Measurements from ENCODE around the gene PRDM16.

The PRDM16 gene

GRCh38 chr1:3450202-3450863 is 381.3 kb downstream of the PRDM16 start:
- no peak for DNase-seq

GRCh38 chr1:3450983-3451382 is 382.0 kb downstream of the PRDM16 start:
- no peak for DNase-seq

DNA sequence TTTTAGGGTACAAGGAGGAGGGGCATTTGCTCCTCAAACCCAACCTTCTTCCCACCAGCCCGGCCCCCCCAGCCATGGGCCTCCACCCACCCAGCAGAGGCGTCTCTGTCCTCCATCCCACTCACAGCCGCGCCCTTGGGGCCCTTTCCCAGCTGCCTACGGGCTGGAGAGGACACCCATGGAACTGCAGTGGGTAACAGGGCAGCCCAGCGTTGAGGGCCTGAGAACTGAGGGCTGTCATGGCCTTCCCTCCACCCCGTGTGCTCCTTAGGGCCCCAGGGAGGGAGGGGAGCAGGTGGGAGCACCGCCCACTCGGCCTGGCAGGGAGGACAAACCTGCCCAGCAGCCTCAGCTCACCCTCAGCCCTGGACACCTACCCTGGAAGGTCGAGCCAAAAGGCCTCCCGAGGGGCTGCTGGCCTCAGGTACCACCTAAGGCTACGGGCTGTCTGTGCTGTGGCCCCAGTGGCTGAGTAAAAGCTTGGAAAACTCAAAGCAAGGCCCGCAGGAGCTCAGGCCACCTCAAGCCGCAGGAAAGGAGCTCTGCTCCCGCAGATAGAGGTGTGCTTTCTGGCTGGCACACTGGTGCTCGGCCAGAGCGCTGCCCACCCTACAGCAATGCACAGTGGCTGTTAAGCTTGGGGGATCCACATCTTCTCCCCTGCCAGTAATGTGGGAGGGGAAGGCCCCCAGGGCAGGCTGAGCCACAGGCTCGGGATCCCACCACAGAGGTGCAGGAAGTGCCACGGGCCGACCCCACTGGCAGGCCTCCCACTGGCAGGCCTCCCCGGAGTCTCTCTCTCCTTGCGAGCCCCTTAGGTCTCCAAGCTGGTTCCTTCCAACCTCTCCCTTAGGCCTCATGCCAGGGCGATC is 383.2 kb downstream of the PRDM16 start:
- no peak for DNase-seq

DNA sequence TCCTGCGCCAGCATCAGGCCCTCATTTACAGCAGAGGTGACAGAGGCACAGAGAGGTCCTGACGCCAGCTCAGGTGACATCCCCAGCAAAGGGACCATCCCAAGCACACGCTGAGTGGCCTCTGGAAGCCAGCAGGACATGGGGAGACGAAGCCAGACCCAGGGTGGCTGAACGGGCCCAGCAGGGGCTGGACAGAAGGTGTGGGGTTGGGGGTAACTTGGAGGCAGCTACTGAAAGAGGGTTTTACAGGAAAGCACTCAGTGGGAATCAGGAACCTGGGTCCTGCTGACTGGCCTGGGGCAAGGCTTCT is 383.8 kb downstream of the PRDM16 start:
- DNase-seq: no peak

GRCh38 chr1:3453203-3453761 is 384.3 kb downstream of the PRDM16 start:
- peak; percentile 72 for DNase-seq

- DNase-seq: peak; percentile 16
These were observed 385.1 kb downstream of the PRDM16 start, which contains the start of gene ARHGEF16 for GRCh38 chr1:3453891-3454810. TSS of gene ARHGEF16 (plus strand) at chr1:3454665. CDS start at chr1:3463085, 8,420 bp downstream.

GRCh38 chr1:3454811-3455618 is 386.0 kb downstream of the PRDM16 start:
- no peak for DNase-seq

- no peak for DNase-seq
These were observed 386.9 kb downstream of the PRDM16 start for GRCh38 chr1:3455670-3456448.

DNA sequence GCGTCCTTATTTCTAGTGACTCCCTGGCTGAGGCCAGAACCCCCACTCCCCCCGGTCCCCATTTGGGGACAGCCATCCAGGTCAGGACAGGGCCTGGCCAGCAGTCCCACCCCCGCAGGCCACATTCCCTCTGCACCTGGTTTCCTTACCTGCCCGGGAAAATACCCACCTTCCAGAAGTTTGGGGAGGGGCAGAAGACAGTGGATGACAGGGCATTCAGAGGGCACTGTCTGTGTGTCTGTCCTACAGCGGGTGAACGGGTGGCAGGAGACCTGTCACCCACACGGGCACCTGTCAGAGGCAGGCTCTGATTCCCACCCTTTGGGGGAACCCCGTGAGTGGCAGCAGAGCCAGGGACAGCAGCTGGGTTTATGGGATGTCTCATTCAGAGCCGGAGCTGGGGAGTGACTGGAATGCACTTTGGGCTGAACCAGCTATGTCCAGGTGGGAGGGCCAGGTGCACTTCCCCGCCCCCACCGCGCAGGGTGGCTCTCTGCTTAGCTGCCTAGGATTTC is 387.5 kb downstream of the PRDM16 start:
- no peak for DNase-seq

GRCh38 chr1:3456964-3457909 is 388.2 kb downstream of the PRDM16 start:
- DNase-seq: no peak

DNA sequence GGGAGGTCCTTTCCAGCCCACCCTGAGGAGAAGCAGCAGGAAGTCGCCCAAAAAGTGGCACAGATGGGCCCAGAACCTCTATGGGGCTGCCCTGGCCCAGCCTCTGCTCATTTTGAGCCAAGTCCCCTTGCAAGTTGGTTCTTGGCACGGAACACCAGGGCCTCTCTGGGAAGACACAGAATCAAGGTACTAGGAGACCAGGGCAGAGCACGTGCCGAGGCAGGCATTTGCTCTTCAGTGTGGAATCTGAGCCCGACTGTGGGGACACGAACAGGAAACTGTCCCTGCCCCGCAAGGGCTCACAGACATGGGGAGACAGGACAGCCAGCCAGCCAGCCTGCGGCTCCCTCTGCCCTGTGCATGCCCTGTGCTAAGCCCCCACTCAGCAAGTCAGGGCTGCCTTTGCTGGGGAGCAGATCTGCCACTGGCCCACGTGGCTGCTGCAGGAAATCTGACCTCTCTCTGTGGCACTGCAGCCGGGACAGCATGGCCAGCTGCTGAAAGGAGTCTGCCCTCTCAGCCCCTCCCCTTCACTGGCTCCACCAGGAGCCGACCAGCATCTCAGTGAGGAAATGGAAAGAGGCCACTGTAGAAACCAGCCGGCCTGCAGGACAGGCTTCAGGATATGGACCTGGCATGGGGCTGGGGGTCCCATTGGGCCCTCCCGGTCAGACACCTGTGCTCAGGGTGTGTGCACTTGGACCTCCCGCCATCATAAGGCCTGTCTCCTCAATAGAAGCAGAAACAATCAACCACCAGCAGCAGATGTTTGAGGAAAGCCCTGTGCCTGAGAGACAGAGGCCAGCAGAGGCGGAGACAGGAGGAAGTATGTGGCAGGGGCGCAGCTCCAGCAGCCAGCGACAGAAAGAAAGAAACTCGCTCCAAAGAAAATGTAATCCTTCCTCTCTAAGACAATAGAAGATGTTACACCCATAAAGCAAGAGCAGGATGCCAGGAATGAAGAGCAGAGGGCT is 389.2 kb downstream of the PRDM16 start:
- DNase-seq: no peak

- DNase-seq: no peak
These were observed 390.3 kb downstream of the PRDM16 start for GRCh38 chr1:3459051-3459908.

DNA sequence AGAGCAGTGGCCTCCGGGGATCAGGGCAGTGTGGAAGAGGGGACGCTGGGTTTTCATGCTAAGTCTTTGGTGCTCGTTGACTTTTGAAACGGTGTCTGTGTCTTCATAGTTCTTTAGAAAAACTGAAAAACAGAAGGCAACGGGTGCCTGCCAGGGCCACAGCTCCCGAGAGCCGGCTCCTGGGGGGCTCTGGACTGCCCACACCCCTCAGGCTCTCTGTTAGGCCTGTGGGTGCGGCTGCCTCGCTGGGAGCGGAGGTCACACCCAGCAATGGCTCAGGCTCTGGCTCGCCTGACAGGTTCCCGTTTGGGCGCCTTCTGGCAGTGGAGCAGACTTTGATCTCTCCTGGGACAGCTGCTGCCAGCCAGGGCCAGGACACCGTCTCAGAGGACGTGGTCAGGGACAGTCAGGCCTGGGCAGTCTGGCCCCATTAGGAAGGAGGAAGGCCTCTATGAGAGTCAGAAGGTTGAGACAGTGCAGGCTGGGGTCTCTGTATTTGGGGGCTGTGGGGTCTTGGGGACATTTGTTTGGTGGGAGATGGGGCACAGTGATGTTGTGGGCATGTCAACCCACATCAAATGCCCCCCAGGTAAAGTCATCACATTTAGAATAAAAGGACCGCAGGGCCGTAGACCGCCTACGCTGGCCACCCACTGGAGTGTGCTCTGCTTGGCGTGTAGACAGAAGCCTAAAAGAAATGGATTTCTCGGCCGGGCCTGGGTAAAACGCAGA is 391.1 kb downstream of the PRDM16 start:
- DNase-seq: no peak

DNA sequence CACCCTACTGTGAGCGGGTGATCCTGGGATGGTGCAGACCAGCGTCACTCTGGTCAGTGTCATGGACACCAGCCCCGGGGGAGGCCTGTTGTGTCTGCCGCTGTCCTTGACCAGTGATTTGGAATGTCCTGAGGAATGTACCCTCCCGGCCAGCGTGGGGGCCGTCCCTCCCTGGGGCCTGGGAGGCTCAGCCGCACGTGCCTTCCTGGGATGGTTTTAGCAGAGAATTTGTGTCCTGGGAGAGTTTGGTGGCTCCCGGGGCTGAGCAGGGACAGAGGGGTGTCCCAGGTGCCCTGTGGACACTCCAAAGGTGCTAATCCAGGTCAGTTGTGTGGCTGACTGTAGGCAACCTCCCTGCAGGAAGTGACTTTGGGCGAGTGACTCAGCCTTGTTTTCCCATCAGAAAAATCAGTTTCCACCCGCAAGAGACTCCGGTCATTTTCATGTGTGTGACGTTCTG is 391.7 kb downstream of the PRDM16 start:
- DNase-seq: no peak

DNA sequence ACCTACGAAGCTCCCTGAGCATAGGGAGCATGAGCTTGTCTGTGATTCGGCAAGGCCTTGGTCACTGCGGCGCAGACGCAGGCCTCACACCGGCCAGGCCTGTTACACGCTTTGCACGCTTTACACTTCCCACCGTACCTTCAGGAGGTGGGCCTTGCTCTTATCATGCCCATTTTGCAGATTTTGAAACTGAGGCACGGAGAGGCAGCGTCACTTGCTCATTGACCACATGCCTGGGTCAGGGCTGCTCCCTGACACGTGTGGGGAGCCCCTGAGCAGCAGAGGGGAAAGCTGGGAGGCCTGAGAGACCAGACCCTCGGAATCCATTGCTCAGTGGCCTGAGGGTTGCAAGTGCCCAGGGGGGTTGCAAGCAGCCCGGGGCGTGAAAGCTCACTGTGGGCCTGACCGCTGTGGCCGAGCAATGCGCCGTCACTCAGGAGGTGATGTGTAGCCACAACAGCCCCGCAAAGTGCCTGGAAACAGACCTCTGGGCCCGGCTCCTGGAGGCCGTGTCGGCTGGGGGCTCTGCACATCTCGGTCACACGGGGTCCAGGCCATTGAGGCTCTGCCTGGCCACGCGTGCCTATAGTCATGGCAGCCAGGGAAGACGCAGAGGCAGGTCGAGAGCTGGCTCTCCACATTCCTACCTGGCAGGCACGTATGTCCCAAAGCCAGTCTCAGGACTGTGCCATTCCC is 392.4 kb downstream of the PRDM16 start:
- no peak for DNase-seq

GRCh38 chr1:3461934-3462275 is 392.9 kb downstream of the PRDM16 start:
- DNase-seq: no peak
